Measurements from ENCODE around the gene C1orf122. TPM values are rescaled to one million over a fixed set of nuclear protein-coding genes. Genes with fewer than 3 reads are reported as not detected.

The C1orf122 gene
- polyA plus RNA-seq, 3 donors, result 15.5 to 29.5 (median 22.9) TPM

- Histone ChIP-seq H3K4me3 (replicated peaks in 1 of 3; ENCODE audit: low read depth in 2 of 3, low read length in 3 of 3) (no peak overlapping the region), H3K9ac (ENCODE audit: insufficient read depth, low read length, poor library complexity, severe bottlenecking) (no peak overlapping the region), H3K4me2 (replicated peaks; ENCODE audit: extremely low read depth, low read length, poor library complexity, severe bottlenecking) (no peak overlapping the region), H3K4me1 (ENCODE audit: control insufficient read depth in 1 of 2, insufficient read depth in 2 of 2, low read length in 2 of 2) (no peaks in the 10 kb centered on the region), H4K20me1 (ENCODE audit: insufficient read depth, low read length) (no peaks in the 10 kb centered on the region), H3K27me3 (ENCODE audit: control insufficient read depth in 2 of 2, insufficient read depth in 2 of 2, low read length in 2 of 2) (peaks cover 43 to 88% of the 10 kb centered on the region in 2 donors), H2AFZ (ENCODE audit: insufficient read depth, low read depth, low read length, poor library complexity, severe bottlenecking) (no peak overlapping the region), H3K79me2 (ENCODE audit: insufficient read depth, low read length) (no peaks in the 10 kb centered on the region), H3K9me3 (replicated peaks in 1 of 2; ENCODE audit: control insufficient read depth in 1 of 2, insufficient read depth in 1 of 2, low read length in 2 of 2) (peaks cover 0 to 29% of the 10 kb centered on the region in 2 donors), H3K36me3 (replicated peaks in 1 of 2; ENCODE audit: control insufficient read depth in 1 of 2, insufficient read depth in 2 of 2, low read length in 2 of 2) (no peaks in the 10 kb centered on the region), H3K27ac (ENCODE audit: low read depth in 1 of 2, low read length in 2 of 2) (no peak overlapping the region)
- DNase-seq, result no peak
- TF ChIP-seq CTCF (IDR thresholded peaks at IDR 0.05), result no peak
- H3K9me3 Mint-ChIP-seq, result peaks cover 8 to 32% (median 13%) of the 10 kb centered on the region in 7 donors
- H3K4me1 Mint-ChIP-seq, result peaks cover 5% of the 10 kb centered on the region
- WGBS (ENCODE audit: insufficient coverage), result 25% methylated on average over 24 of the region's 25 CpGs
- H3K4me3 Mint-ChIP-seq, result peak overlapping the region in 1 of 2 donors; percentile 85
- H3K27me3 Mint-ChIP-seq (ENCODE audit: low read depth in 3 of 3), result peaks cover 68 to 81% (median 73%) of the 10 kb centered on the region in 3 donors
- no peak overlapping the region for H3K27ac Mint-ChIP-seq
- intact Hi-C loops (cut with micrococcal nuclease), result no loop called here
- peaks cover 0 to 5% of the 10 kb centered on the region in 2 donors for H3K36me3 Mint-ChIP-seq
Measured at GRCh38 chr1:37763791-37764413, 43.7 kb upstream of the C1orf122 start.

GRCh38 chr1:37764414-37764825, 43.2 kb upstream of the C1orf122 start:
- 8% methylated on average over 29 of the region's 29 CpGs for WGBS (ENCODE audit: insufficient coverage)
- Mint-ChIP-seq H3K27ac (no peak overlapping the region), H3K4me1 (peaks cover 5% of the 10 kb centered on the region), H3K27me3 (ENCODE audit: low read depth in 3 of 3) (peaks cover 71 to 86% (median 77%) of the 10 kb centered on the region in 3 donors), H3K4me3 (peak overlapping the region in 1 of 2 donors; percentile 85), H3K9me3 (peaks cover 8 to 32% (median 13%) of the 10 kb centered on the region in 7 donors), H3K36me3 (peaks cover 0 to 5% of the 10 kb centered on the region in 2 donors)
- intact Hi-C loops (cut with micrococcal nuclease), result no loop called here
- no peak for DNase-seq
- H3K27ac ChIP-seq (ENCODE audit: low read depth in 1 of 2, low read length in 2 of 2), result no peak overlapping the region
- peaks cover 43 to 86% of the 10 kb centered on the region in 2 donors for H3K27me3 ChIP-seq (ENCODE audit: control insufficient read depth in 2 of 2, insufficient read depth in 2 of 2, low read length in 2 of 2)
- H3K9me3 ChIP-seq (replicated peaks in 1 of 2; ENCODE audit: control insufficient read depth in 1 of 2, insufficient read depth in 1 of 2, low read length in 2 of 2), result peaks cover 0 to 29% of the 10 kb centered on the region in 2 donors
- no peaks in the 10 kb centered on the region for H3K4me1 ChIP-seq (ENCODE audit: control insufficient read depth in 1 of 2, insufficient read depth in 2 of 2, low read length in 2 of 2)
- no peak overlapping the region for H3K4me3 ChIP-seq (replicated peaks in 1 of 3; ENCODE audit: low read depth in 2 of 3, low read length in 3 of 3)
- H3K36me3 ChIP-seq (replicated peaks in 1 of 2; ENCODE audit: control insufficient read depth in 1 of 2, insufficient read depth in 2 of 2, low read length in 2 of 2), result no peaks in the 10 kb centered on the region
- H3K79me2 ChIP-seq (ENCODE audit: insufficient read depth, low read length), result no peaks in the 10 kb centered on the region
- no peak overlapping the region for H3K9ac ChIP-seq (ENCODE audit: insufficient read depth, low read length, poor library complexity, severe bottlenecking)
- TF ChIP-seq CTCF (IDR thresholded peaks at IDR 0.05), result no peak
- H4K20me1 ChIP-seq (ENCODE audit: insufficient read depth, low read length), result no peaks in the 10 kb centered on the region
- H2AFZ ChIP-seq (ENCODE audit: insufficient read depth, low read depth, low read length, poor library complexity, severe bottlenecking), result no peak overlapping the region
- no peak overlapping the region for H3K4me2 ChIP-seq (replicated peaks; ENCODE audit: extremely low read depth, low read length, poor library complexity, severe bottlenecking)
